Stimulated activated CD4-positive, alpha-beta T cell treated with anti-CD3 and anti-CD28 coated beads, Interleukin-2, amount 100 ng/mL, for 48 hours (primary cell): ENCODE data around the gene CDC20B.
"Not testable (repeated sequence)": the region's sequence is repeated elsewhere in the genome, so short reads cannot be mapped to it uniquely, and the experiment has no call there.

Experiments used
- DNase-seq, 2 donors: peaks; one replicate each; pipeline ENCODE4 v3.0.0-alpha.2; 2020

CDC20B gene

GRCh38 chr5:55160493-55161209 is 12.3 kb downstream of the CDC20B start:
- DNase-seq = no peak

GRCh38 chr5:55159763-55160492 is 13.0 kb downstream of the CDC20B start, which contains the start of gene GPX8:
Gene GPX8 (plus strand): TSS chr5:55160171. CDS start chr5:55160193, 22 bp downstream.
- no peak for DNase-seq

GRCh38 chr5:55154873-55155272 is 18.1 kb downstream of the CDC20B start:
- no peak for DNase-seq

GRCh38 chr5:55151923-55152842 is 20.8 kb downstream of the CDC20B start:
- no peak for DNase-seq

- DNase-seq = no peak
These were observed 23.6 kb downstream of the CDC20B start for GRCh38 chr5:55149308-55149795.

- DNase-seq = peak; percentile 78 to 83
These were observed 26.3 kb downstream of the CDC20B start for GRCh38 chr5:55146543-55147151.

- DNase-seq = no peak
These were observed 26.9 kb downstream of the CDC20B start for GRCh38 chr5:55146080-55146479.

- no peak for DNase-seq
These were observed 29.4 kb downstream of the CDC20B start for GRCh38 chr5:55143624-55144023.

- DNase-seq = no peak
These were observed 30.9 kb downstream of the CDC20B start for GRCh38 chr5:55141945-55142690.

GRCh38 chr5:55140908-55141665 is 31.9 kb downstream of the CDC20B start:
- no peak for DNase-seq

GRCh38 chr5:55136521-55136920 is 36.5 kb downstream of the CDC20B start:
- DNase-seq = no peak

- no peak for DNase-seq
These were observed 38.8 kb downstream of the CDC20B start for GRCh38 chr5:55134053-55134722.

- no peak for DNase-seq
These were observed 49.6 kb downstream of the CDC20B start for GRCh38 chr5:55123365-55123764.

- DNase-seq = no peak
These were observed 58.9 kb downstream of the CDC20B start for GRCh38 chr5:55114061-55114460.

- no peak for DNase-seq
These were observed 59.6 kb downstream of the CDC20B start for GRCh38 chr5:55113327-55113726.

- no peak for DNase-seq
These were observed 62.8 kb downstream of the CDC20B start for GRCh38 chr5:55110217-55110616.

- DNase-seq = no peak
These were observed 64.3 kb downstream of the CDC20B start for GRCh38 chr5:55108661-55109060.

- not testable (repeated sequence) for DNase-seq
These were observed 67.0 kb downstream of the CDC20B start for GRCh38 chr5:55105976-55106375.

- no peak for DNase-seq
These were observed 67.9 kb downstream of the CDC20B start for GRCh38 chr5:55104946-55105701.
